ENCODE results near the gene KMT2D. TPM values are rescaled to one million over a fixed set of nuclear protein-coding genes. Genes with fewer than 3 reads are reported as not detected.
A peak's percentile ranks its signal among the peaks of the same experiment; 100 is the strongest.

KMT2D gene
- total RNA-seq, 1 donor = 47.8 TPM

DNA sequence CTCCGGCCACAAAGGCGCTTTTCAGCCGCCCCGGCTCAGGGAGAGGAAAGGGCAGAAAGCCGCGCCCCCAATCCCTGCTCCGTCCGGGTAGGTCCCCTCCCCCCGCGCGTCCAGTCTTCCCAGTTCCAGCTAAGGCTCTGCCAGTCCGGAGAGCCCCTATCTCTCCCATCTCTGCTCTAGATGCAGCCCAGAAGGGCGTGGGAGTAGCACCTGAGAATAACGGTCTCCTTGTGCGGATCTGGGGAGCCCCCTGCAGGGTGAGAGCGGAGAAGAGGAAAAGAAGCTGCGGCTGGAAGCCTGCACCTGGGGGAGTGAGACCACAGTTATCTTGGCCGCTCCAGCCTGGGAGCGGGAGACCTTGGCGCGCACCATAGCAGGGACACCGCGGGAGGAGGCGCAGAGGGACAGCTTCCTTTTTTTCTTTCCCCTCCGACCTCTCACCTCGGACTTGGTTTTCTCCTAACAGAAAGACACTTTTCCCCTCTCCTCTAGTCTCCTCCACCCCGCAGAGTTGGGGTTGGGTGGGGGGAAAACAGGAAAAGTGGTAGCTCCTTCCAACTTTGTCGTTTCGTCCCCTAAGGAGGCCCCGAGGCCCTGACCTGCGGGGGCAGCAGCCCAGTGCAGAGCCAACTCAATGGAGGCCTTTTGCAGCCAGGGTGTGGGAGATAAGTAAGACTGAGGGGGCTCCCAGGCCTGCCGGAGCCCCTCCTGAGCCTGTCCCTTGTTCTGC is 31.7 kb upstream of the KMT2D start:
- peaks cover 63% of the 10 kb centered on the region for H3K4me1 ChIP-seq (ENCODE audit: insufficient read depth, low read length)
- H3K9me3 ChIP-seq (ENCODE audit: low read depth, low read length) = no peaks in the 10 kb centered on the region
- peaks cover 73% of the 10 kb centered on the region for H3K27me3 ChIP-seq (ENCODE audit: insufficient read depth, low read length)
- no peak overlapping the region for H3K4me3 ChIP-seq (ENCODE audit: low read length)

DNA sequence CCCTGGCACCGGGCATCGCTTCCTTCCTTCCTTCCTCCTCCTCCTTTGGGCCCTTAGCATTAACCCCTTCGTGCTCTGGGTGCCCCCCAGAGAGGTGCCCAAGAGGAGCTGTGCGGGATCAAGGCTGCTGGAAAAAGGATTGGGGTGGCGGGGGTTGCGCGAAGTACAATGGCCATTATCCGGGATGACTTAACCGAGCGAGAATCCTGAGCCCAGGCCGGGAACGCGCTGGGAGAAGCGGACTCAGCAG is 31.2 kb upstream of the KMT2D start:
- Histone ChIP-seq H3K9me3 (ENCODE audit: low read depth, low read length) (no peaks in the 10 kb centered on the region), H3K27me3 (ENCODE audit: insufficient read depth, low read length) (peaks cover 73% of the 10 kb centered on the region), H3K4me3 (ENCODE audit: low read length) (no peak overlapping the region), H3K4me1 (ENCODE audit: insufficient read depth, low read length) (peaks cover 63% of the 10 kb centered on the region)

DNA sequence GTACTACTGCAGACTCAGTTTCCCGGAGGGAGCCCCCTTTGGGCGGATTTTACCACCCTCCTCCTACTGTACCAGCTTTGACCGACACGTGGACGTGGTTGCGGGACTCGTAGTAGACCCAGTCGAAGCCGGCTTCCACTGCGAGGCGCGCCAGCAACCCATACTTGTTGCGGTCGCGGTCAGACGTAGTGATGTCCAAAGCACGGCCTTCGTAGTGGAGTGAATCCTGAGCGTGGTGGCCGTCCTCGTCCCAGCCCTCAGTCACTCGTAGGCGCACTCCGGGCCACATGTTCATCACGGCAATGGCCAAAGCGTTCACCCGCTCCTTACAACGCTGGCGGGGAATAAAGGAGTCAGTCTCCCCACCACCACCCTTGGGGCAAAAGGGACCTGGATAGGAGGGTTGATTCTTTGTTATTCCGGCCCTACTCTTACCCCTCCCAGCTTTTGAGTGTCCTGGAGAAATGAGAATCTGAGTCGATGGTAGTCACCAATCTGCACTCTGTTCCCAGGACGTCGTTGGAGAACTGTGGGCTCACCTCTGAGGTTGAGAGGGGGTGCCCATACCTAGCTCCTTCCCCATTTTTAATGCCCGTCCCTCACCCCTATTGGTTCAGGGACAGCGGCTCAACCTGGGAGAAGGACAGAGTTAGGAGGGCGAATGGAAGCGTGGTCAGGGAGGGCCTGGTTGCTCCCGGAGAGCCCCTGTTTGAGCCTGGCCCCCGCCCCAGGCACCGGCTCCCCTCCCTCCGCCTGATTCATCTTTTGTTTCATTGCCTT is 30.7 kb upstream of the KMT2D start:
- Histone ChIP-seq H3K4me1 (ENCODE audit: insufficient read depth, low read length) (peaks cover 63% of the 10 kb centered on the region), H3K27me3 (ENCODE audit: insufficient read depth, low read length) (peaks cover 73% of the 10 kb centered on the region), H3K9me3 (ENCODE audit: low read depth, low read length) (no peaks in the 10 kb centered on the region), H3K4me3 (ENCODE audit: low read length) (no peak overlapping the region)

DNA sequence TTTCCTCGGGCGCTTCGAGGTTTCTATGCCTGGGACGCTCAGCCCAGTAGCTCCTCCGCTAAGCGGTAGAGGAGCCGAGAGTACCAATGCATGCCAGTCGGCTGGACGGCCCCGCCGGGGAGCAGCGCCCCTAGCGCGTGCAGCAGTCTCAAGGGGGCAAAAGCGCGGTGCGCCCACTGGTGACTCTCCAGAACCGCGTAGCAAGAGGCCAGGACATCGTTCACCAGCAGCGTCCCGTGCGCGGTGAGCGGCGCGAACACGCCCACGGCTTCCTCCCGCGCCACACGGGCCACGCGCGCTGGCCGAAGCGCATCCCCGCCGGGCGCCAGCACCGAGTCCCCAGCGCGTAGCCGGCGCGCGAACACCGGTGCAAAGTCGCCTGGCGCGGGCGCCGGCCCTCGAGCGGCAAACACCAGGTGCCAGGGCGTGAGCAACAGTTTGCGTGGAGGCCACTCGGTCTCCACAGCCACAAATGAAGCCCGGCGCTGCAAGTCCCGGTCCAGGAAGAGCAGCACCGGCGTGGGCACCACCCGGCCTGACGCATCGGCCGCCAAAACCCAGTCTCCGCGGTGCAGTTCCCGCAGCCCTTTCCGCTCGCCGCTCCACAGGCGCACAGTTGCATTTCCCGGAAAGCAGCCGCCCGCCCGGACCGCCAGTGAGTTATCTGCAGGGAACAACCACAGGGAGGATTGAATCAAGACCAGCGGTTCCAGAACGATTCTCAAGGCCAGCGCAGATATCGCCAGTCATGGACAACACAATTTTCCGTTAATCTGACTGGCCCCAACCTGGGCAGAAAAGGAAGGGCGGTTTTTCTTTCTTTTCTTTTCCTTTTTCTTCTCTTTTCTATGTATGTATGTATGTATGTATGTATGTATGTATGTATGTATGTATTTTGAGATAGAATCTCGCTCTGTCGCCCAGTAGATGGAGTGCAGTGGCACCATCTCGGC is 29.5 kb upstream of the KMT2D start:
- H3K27me3 ChIP-seq (ENCODE audit: insufficient read depth, low read length) = peaks cover 67% of the 10 kb centered on the region
- no peak overlapping the region for H3K4me3 ChIP-seq (ENCODE audit: low read length)
- peaks cover 63% of the 10 kb centered on the region for H3K4me1 ChIP-seq (ENCODE audit: insufficient read depth, low read length)
- H3K9me3 ChIP-seq (ENCODE audit: low read depth, low read length) = no peaks in the 10 kb centered on the region

DNA sequence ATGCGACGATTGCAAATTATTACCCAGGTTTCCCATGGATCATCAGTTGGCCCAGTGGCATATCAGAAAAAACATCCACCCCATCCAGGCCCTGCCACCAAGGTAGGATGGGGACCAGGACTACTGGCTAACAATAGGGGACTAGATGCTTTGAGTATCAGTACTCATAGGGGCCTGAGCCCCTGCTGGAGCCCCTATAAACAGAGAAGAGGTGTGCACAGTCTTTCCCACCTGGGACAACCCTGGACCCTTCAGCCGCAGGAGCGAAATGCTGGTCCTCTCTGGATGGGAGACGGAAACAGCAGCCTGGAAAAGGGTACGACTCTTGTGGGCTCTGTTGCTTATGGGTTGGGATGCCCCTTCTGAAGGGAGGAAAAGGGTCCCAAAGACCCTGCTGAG is 28.3 kb upstream of the KMT2D start:
- Histone ChIP-seq H3K4me1 (ENCODE audit: insufficient read depth, low read length) (peaks cover 56% of the 10 kb centered on the region), H3K27me3 (ENCODE audit: insufficient read depth, low read length) (peaks cover 56% of the 10 kb centered on the region), H3K9me3 (ENCODE audit: low read depth, low read length) (no peaks in the 10 kb centered on the region), H3K4me3 (ENCODE audit: low read length) (no peak overlapping the region)

GRCh38 chr12:49088150-49088931 is 27.7 kb upstream of the KMT2D start:
- Histone ChIP-seq H3K4me1 (ENCODE audit: insufficient read depth, low read length) (peaks cover 51% of the 10 kb centered on the region), H3K9me3 (ENCODE audit: low read depth, low read length) (no peaks in the 10 kb centered on the region), H3K4me3 (ENCODE audit: low read length) (no peak overlapping the region), H3K27me3 (ENCODE audit: insufficient read depth, low read length) (peaks cover 50% of the 10 kb centered on the region)

DNA sequence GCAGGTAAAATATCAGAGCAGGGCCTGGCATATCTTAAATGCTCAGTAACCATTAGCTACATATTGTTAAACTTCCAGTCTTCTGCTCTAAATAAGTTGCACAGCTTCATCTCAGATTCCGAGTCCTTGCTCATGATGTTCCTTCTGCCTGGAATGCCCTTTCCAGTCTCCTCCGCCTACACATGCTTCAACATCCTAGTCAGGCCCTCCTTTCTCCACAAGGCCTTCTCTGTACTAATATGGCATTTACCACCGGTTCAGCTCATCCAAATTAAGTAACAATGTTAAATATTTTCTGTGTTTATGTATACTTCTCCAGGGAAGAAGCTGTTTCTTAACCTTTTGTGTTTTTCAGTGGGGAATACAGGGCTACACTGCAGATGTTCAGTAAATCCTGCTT is 25.5 kb upstream of the KMT2D start:
- H3K4me1 ChIP-seq (ENCODE audit: insufficient read depth, low read length) = peaks cover 36% of the 10 kb centered on the region
- no peaks in the 10 kb centered on the region for H3K9me3 ChIP-seq (ENCODE audit: low read depth, low read length)
- H3K4me3 ChIP-seq (ENCODE audit: low read length) = no peak overlapping the region
- H3K27me3 ChIP-seq (ENCODE audit: insufficient read depth, low read length) = peaks cover 28% of the 10 kb centered on the region

- peaks cover 11% of the 10 kb centered on the region for H3K27me3 ChIP-seq (ENCODE audit: insufficient read depth, low read length)
- H3K4me1 ChIP-seq (ENCODE audit: insufficient read depth, low read length) = peaks cover 19% of the 10 kb centered on the region
- H3K9me3 ChIP-seq (ENCODE audit: low read depth, low read length) = no peaks in the 10 kb centered on the region
- H3K4me3 ChIP-seq (ENCODE audit: low read length) = no peak overlapping the region
Observed at GRCh38 chr12:49084438-49084837, 23.8 kb upstream of the KMT2D start.

DNA sequence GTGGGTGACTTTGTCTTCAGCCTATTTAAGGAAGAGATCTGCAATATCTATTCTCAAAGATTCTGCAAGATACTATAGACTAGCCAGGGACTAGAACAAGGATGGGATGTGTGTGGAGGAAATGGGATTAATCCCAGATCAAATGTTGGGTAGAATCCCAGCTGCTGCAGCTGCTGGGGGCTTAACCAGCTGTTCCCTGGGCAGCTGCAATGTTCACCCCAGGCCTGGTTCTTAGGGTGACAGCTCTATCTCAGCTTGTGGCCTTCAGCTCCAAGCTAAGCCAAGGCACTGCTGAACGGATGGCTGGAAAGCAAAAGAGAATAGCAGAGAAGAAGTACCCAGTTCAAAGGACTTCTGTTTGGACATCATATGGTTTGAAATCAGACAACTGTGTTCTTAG is 19.2 kb upstream of the KMT2D start:
- H3K9me3 ChIP-seq (ENCODE audit: low read depth, low read length) = no peaks in the 10 kb centered on the region
- no peaks in the 10 kb centered on the region for H3K27me3 ChIP-seq (ENCODE audit: insufficient read depth, low read length)

DNA sequence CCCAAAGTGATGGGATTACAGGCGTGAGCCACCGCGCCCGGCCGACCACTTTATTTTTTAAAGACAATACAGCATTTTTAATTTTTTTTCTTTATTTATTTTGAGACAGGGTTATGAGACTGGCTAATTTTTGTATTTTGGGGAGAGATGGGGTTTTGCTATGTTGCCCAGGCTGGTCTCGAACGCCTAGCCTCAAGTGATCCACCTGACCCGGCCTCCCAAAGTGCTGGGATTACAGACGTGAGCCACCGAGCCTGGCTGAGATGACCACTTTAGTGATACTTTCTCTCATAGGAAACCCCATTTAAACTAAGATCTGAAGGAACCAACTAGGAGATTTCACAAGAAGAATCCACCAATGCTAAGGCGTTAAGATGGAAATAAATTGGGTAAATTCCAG is 10.4 kb upstream of the KMT2D start:
- H3K9me3 ChIP-seq (ENCODE audit: low read depth, low read length) = no peaks in the 10 kb centered on the region
- no peaks in the 10 kb centered on the region for H3K27me3 ChIP-seq (ENCODE audit: insufficient read depth, low read length)
- peaks cover 14% of the 10 kb centered on the region for H3K4me1 ChIP-seq (ENCODE audit: insufficient read depth, low read length)
- no peak overlapping the region for H3K4me3 ChIP-seq (ENCODE audit: low read length)

More for the DNA sequence above, 19.2 kb upstream of the KMT2D start:
- Histone ChIP-seq H3K4me1 (ENCODE audit: insufficient read depth, low read length) (no peaks in the 10 kb centered on the region), H3K4me3 (ENCODE audit: low read length) (no peak overlapping the region)

- Histone ChIP-seq H3K4me1 (ENCODE audit: insufficient read depth, low read length) (peaks cover 14% of the 10 kb centered on the region), H3K4me3 (ENCODE audit: low read length) (peak within 1 kb of the TSS; percentile 69), H3K9me3 (ENCODE audit: low read depth, low read length) (no peaks in the 10 kb centered on the region), H3K27me3 (ENCODE audit: insufficient read depth, low read length) (no peaks in the 10 kb centered on the region)
Observed at GRCh38 chr12:49069507-49070346, 9.1 kb upstream of the KMT2D start, which contains the start of gene RHEBL1. TSS of gene RHEBL1 (minus strand) at chr12:49069979. CDS start at chr12:49069785, 194 bp downstream.

DNA sequence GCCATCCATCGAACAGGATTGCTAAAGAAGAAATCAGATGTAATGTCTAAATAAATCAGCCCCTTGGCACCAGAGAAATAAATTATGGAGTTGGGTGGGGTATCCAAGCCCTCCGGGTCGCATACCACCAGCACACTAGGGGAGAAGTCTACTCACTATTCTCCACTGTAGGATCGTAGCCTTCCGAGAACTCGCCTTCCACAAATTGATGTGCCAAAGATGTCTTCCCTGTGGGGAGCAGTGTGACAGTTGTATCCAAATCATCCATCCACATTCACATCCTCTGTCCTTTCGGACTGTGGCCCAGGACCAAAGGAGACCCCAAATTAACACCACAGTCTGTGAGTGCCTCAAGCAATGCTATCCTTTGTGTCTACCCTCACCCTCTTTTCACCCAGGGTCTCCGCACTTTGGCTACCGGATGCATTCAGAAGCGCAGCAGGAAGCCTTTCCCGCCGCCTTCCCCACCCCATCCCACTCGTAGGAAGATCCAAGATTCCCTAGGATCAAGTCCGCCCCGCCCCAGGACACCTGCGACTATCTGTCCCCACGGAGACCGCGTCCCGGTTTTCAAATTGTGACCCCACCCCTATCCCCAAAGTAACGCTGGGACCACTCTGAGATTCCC is 8.4 kb upstream of the KMT2D start:
- Histone ChIP-seq H3K4me3 (ENCODE audit: low read length) (peak overlapping the region; percentile 69), H3K9me3 (ENCODE audit: low read depth, low read length) (no peaks in the 10 kb centered on the region), H3K4me1 (ENCODE audit: insufficient read depth, low read length) (peaks cover 14% of the 10 kb centered on the region), H3K27me3 (ENCODE audit: insufficient read depth, low read length) (no peaks in the 10 kb centered on the region)

- no peaks in the 10 kb centered on the region for H3K27me3 ChIP-seq (ENCODE audit: insufficient read depth, low read length)
- H3K9me3 ChIP-seq (ENCODE audit: low read depth, low read length) = no peaks in the 10 kb centered on the region
- peaks cover 19% of the 10 kb centered on the region for H3K4me1 ChIP-seq (ENCODE audit: insufficient read depth, low read length)
- H3K4me3 ChIP-seq (ENCODE audit: low read length) = no peak overlapping the region
Observed at GRCh38 chr12:49066120-49066519, 5.5 kb upstream of the KMT2D start.
